BLaER1 (cell line): ENCODE data around the gene RASA1.

ENCODE experiments used
- H3K27ac ChIP-seq: shearing (Covaris generic); formaldehyde crosslinking; 2 replicates; pipeline ENCODE4 v1.8.1; 2022
- H3K27me3 ChIP-seq: shearing (Covaris generic); formaldehyde crosslinking; 2 replicates; pipeline ENCODE4 v1.8.1; 2022
- H3K36me3 ChIP-seq: shearing (Covaris generic); formaldehyde crosslinking; 2 replicates; pipeline ENCODE4 v1.8.1; 2022
- H3K4me1 ChIP-seq: shearing (Covaris generic); formaldehyde crosslinking; 2 replicates; pipeline ENCODE4 v1.8.1; 2022
- H3K4me2 ChIP-seq: shearing (Covaris generic); formaldehyde crosslinking; 2 replicates; pipeline ENCODE4 v1.8.1; 2022
- H3K4me3 ChIP-seq: shearing (Covaris generic); formaldehyde crosslinking; 2 replicates; pipeline ENCODE4 v1.8.1; 2022
- H3K9ac ChIP-seq: shearing (Covaris generic); formaldehyde crosslinking; 2 replicates; pipeline ENCODE4 v1.8.1; 2022
- H3K9me3 ChIP-seq: shearing (Covaris generic); formaldehyde crosslinking; 2 replicates; pipeline ENCODE4 v1.8.1; 2022
- H4K20me1 ChIP-seq: shearing (Covaris generic); formaldehyde crosslinking; 2 replicates; pipeline ENCODE4 v1.8.1; 2022
- Cebpa-rat ChIP-seq: shearing (Covaris generic); IDR thresholded peaks from 2 replicates; pipeline ENCODE4 v1.8.1; 2022

Gene RASA1

GRCh38 chr5:87382224-87382623 lies 114.5 kb downstream of the RASA1 start:
- peaks cover 83% of the 10 kb centered on the region for H3K36me3 ChIP-seq
- peak; percentile 41; the same call in 1 of the 2 replicates for TF ChIP-seq Cebpa-rat
- no peaks in the 10 kb centered on the region for H3K9me3 ChIP-seq

GRCh38 chr5:87383216-87383615 lies 115.5 kb downstream of the RASA1 start:
- no peaks in the 10 kb centered on the region for H3K27me3 ChIP-seq
- no peak overlapping the region for H3K4me2 ChIP-seq
- H4K20me1 ChIP-seq, result no peaks in the 10 kb centered on the region; the same call in 1 of the 2 replicates
- no peak overlapping the region for H3K27ac ChIP-seq
- H3K36me3 ChIP-seq, result peaks cover 83% of the 10 kb centered on the region
- no peaks in the 10 kb centered on the region for H3K4me1 ChIP-seq
- no peak for TF ChIP-seq Cebpa-rat
- H3K9ac ChIP-seq, result no peak overlapping the region
- no peaks in the 10 kb centered on the region for H3K9me3 ChIP-seq
- H3K4me3 ChIP-seq, result no peak overlapping the region

More at GRCh38 chr5:87382224-87382623, 114.5 kb downstream of the RASA1 start:
- Histone ChIP-seq H3K27ac (no peak overlapping the region), H4K20me1 (no peaks in the 10 kb centered on the region; the same call in 1 of the 2 replicates), H3K27me3 (no peaks in the 10 kb centered on the region), H3K4me2 (no peak overlapping the region), H3K4me3 (no peak overlapping the region), H3K9ac (no peak overlapping the region), H3K4me1 (no peaks in the 10 kb centered on the region)

GRCh38 chr5:87385802-87386201 lies 118.1 kb downstream of the RASA1 start:
- Histone ChIP-seq H3K9ac (no peak overlapping the region), H3K9me3 (no peaks in the 10 kb centered on the region), H4K20me1 (peaks cover 6% of the 10 kb centered on the region; the same call in 1 of the 2 replicates), H3K27me3 (no peaks in the 10 kb centered on the region), H3K27ac (no peak overlapping the region), H3K36me3 (peaks cover 88% of the 10 kb centered on the region), H3K4me1 (no peaks in the 10 kb centered on the region), H3K4me2 (no peak overlapping the region), H3K4me3 (no peak overlapping the region)
- no peak for TF ChIP-seq Cebpa-rat

GRCh38 chr5:87388129-87388528 lies 120.4 kb downstream of the RASA1 start:
- H3K4me3 ChIP-seq, result no peak overlapping the region
- H3K4me1 ChIP-seq, result no peaks in the 10 kb centered on the region
- no peak for TF ChIP-seq Cebpa-rat
- H3K27ac ChIP-seq, result no peak overlapping the region
- no peak overlapping the region for H3K9ac ChIP-seq
- H3K36me3 ChIP-seq, result peaks cover 88% of the 10 kb centered on the region
- no peak overlapping the region for H3K4me2 ChIP-seq
- H3K9me3 ChIP-seq, result no peaks in the 10 kb centered on the region
- no peaks in the 10 kb centered on the region for H3K27me3 ChIP-seq
- peaks cover 6% of the 10 kb centered on the region; the same call in 1 of the 2 replicates for H4K20me1 ChIP-seq

GRCh38 chr5:87389296-87390034 lies 121.8 kb downstream of the RASA1 start:
- Histone ChIP-seq H3K27me3 (no peaks in the 10 kb centered on the region), H3K36me3 (peaks cover 93% of the 10 kb centered on the region), H3K4me3 (no peak overlapping the region), H3K4me2 (no peak overlapping the region), H3K9me3 (no peaks in the 10 kb centered on the region), H3K27ac (no peak overlapping the region), H3K9ac (no peak overlapping the region), H3K4me1 (no peaks in the 10 kb centered on the region), H4K20me1 (peaks cover 6% of the 10 kb centered on the region; the same call in 1 of the 2 replicates)
- TF ChIP-seq Cebpa-rat, result no peak

- Histone ChIP-seq H3K4me3 (no peak overlapping the region), H3K36me3 (peaks cover 93% of the 10 kb centered on the region), H3K9me3 (no peaks in the 10 kb centered on the region), H3K4me2 (no peak overlapping the region), H3K9ac (no peak overlapping the region), H3K4me1 (no peaks in the 10 kb centered on the region), H3K27ac (no peak overlapping the region), H3K27me3 (no peaks in the 10 kb centered on the region), H4K20me1 (peaks cover 11% of the 10 kb centered on the region)
- TF ChIP-seq Cebpa-rat, result no peak
These were observed 122.4 kb downstream of the RASA1 start for GRCh38 chr5:87390075-87390474.

- Histone ChIP-seq H3K4me2 (no peak overlapping the region), H3K36me3 (peaks cover 96% of the 10 kb centered on the region), H3K4me3 (no peak overlapping the region), H4K20me1 (peaks cover 17% of the 10 kb centered on the region), H3K27ac (no peak overlapping the region), H3K9me3 (no peaks in the 10 kb centered on the region), H3K4me1 (no peaks in the 10 kb centered on the region), H3K27me3 (no peaks in the 10 kb centered on the region), H3K9ac (no peak overlapping the region)
- no peak for TF ChIP-seq Cebpa-rat
These were observed 123.0 kb downstream of the RASA1 start for GRCh38 chr5:87390576-87391199.

- TF ChIP-seq Cebpa-rat, result no peak
- no peak overlapping the region for H3K9ac ChIP-seq
These were observed 124.5 kb downstream of the RASA1 start for GRCh38 chr5:87392170-87392569.

GRCh38 chr5:87392801-87393200 lies 125.1 kb downstream of the RASA1 start:
- no peaks in the 10 kb centered on the region for H3K4me1 ChIP-seq
- H3K9me3 ChIP-seq, result no peaks in the 10 kb centered on the region
- no peak overlapping the region for H3K27ac ChIP-seq
- H3K9ac ChIP-seq, result no peak overlapping the region
- no peak overlapping the region for H3K4me3 ChIP-seq
- peaks cover 98% of the 10 kb centered on the region for H3K36me3 ChIP-seq
- H3K27me3 ChIP-seq, result no peaks in the 10 kb centered on the region
- TF ChIP-seq Cebpa-rat, result no peak
- H3K4me2 ChIP-seq, result no peak overlapping the region
- peaks cover 35% of the 10 kb centered on the region for H4K20me1 ChIP-seq

More at GRCh38 chr5:87392170-87392569, 124.5 kb downstream of the RASA1 start:
- H3K9me3 ChIP-seq, result no peaks in the 10 kb centered on the region
- no peak overlapping the region for H3K4me3 ChIP-seq
- H3K4me2 ChIP-seq, result no peak overlapping the region
- H3K4me1 ChIP-seq, result no peaks in the 10 kb centered on the region
- H3K36me3 ChIP-seq, result peaks cover 98% of the 10 kb centered on the region
- H4K20me1 ChIP-seq, result peaks cover 29% of the 10 kb centered on the region
- H3K27me3 ChIP-seq, result no peaks in the 10 kb centered on the region
- no peak overlapping the region for H3K27ac ChIP-seq

- Histone ChIP-seq H3K4me2 (no peak overlapping the region), H3K36me3 (peaks cover 98% of the 10 kb centered on the region), H3K4me3 (no peak overlapping the region), H3K27me3 (no peaks in the 10 kb centered on the region), H3K4me1 (no peaks in the 10 kb centered on the region), H3K9ac (no peak overlapping the region), H4K20me1 (peaks cover 40% of the 10 kb centered on the region), H3K27ac (no peak overlapping the region), H3K9me3 (no peaks in the 10 kb centered on the region)
- TF ChIP-seq Cebpa-rat, result no peak
These were observed 125.6 kb downstream of the RASA1 start for GRCh38 chr5:87393331-87393730.
